Thoracic aorta (tissue), 2 donors: ENCODE data around the gene EYA3. TPM values are rescaled to one million over a fixed set of nuclear protein-coding genes. Genes with fewer than 3 reads are reported as not detected.

Experiments used
- ATAC-seq: fragments of 150-250 bp; one replicate; pipeline ENCODE4 v1.8.0; 2017; ENCODE audit warnings: low read depth; ENCODE audit not compliant: insufficient number of reproducible peaks, low FRiP score
- DNase-seq: peaks from one replicate; pipeline ENCODE4 v3.0.0-alpha.2; 2020; ENCODE audit warnings: low spot score
- H3K27ac ChIP-seq, 2 donors: fragments of 200-600 bp; sonication (generic); 1 replicate in 1 of 2; 2 replicates in 1 of 2; pipeline ENCODE4 v1.5.1; 2016; ENCODE audit warnings: mild to moderate bottlenecking in 2 of 2, moderate library complexity in 2 of 2
- H3K27me3 ChIP-seq: fragments of 200-600 bp; sonication (generic); replicated peaks from 2 replicates; pipeline ENCODE4 v1.6.0; 2016; ENCODE audit warnings: mild to moderate bottlenecking; ENCODE audit not compliant: insufficient read depth
- H3K36me3 ChIP-seq: fragments of 200-600 bp; sonication (generic); one replicate; pipeline ENCODE4 v1.5.1; 2016
- H3K4me1 ChIP-seq, 2 donors: fragments of 200-600 bp; sonication (generic); 1 replicate in 1 of 2; 2 replicates in 1 of 2; pipeline versions ENCODE4 v1.5.1 to v1.6.0; 2016; ENCODE audit warnings: low read depth in 2 of 2, mild to moderate bottlenecking in 1 of 2; ENCODE audit not compliant: control insufficient read depth in 1 of 2
- H3K4me3 ChIP-seq: fragments of 200-600 bp; sonication (generic); 2 replicates; pipeline ENCODE4 v1.5.1; 2016; ENCODE audit warnings: mild to moderate bottlenecking
- H3K9me3 ChIP-seq: fragments of 200-600 bp; sonication (generic); 2 replicates; pipeline ENCODE4 v1.5.1; 2016
- total RNA-seq, 2 donors: library from RNA; depleted of rRNA; stranded (reverse); fragments of >200 nt; gene quantifications; one replicate each; pipeline versions ENCODE4 v1.1.0 to v1.2.3, GENCODE V29; 2016
- TF ChIP-seq, protein P1 (sequence below): fragments of 200-600 bp; sonication (generic); IDR thresholded peaks from one replicate; pipeline ENCODE4 v1.5.1; 2019; ENCODE audit warnings: antibody characterized with exemption

EYA3 gene
- total RNA-seq, 2 donors from 2014 or later = 11.0 to 18.7 TPM

DNA sequence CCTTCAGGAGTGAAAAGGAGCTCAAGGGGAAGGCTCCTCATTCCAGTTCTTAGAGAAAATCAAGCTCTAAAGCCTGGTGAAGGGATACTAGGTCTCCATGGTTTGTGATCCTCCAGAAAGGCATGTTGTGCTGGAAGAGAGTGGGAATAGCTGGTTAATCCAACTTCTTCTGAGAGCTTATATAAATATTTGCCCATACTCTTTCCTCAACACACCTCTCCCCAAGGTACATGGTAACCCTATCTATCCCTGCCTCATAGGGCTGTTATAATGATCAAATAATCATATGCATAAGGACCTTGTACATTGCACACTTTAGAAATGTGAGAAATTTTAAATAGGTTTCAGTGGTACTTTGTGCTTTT is 114.0 kb downstream of the EYA3 start:
- Histone ChIP-seq H3K9me3 (no peaks in the 10 kb centered on the region), H3K36me3 (no peaks in the 10 kb centered on the region), H3K27me3 (no peaks in the 10 kb centered on the region), H3K4me3 (no peak overlapping the region), H3K4me1 (peaks cover 0 to 12% of the 10 kb centered on the region in 2 donors), H3K27ac (no peak overlapping the region)
- DNase-seq (no peak), ATAC-seq (no peak)
- TF ChIP-seq, protein P1, sequence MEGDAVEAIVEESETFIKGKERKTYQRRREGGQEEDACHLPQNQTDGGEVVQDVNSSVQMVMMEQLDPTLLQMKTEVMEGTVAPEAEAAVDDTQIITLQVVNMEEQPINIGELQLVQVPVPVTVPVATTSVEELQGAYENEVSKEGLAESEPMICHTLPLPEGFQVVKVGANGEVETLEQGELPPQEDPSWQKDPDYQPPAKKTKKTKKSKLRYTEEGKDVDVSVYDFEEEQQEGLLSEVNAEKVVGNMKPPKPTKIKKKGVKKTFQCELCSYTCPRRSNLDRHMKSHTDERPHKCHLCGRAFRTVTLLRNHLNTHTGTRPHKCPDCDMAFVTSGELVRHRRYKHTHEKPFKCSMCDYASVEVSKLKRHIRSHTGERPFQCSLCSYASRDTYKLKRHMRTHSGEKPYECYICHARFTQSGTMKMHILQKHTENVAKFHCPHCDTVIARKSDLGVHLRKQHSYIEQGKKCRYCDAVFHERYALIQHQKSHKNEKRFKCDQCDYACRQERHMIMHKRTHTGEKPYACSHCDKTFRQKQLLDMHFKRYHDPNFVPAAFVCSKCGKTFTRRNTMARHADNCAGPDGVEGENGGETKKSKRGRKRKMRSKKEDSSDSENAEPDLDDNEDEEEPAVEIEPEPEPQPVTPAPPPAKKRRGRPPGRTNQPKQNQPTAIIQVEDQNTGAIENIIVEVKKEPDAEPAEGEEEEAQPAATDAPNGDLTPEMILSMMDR = no peak

DNA sequence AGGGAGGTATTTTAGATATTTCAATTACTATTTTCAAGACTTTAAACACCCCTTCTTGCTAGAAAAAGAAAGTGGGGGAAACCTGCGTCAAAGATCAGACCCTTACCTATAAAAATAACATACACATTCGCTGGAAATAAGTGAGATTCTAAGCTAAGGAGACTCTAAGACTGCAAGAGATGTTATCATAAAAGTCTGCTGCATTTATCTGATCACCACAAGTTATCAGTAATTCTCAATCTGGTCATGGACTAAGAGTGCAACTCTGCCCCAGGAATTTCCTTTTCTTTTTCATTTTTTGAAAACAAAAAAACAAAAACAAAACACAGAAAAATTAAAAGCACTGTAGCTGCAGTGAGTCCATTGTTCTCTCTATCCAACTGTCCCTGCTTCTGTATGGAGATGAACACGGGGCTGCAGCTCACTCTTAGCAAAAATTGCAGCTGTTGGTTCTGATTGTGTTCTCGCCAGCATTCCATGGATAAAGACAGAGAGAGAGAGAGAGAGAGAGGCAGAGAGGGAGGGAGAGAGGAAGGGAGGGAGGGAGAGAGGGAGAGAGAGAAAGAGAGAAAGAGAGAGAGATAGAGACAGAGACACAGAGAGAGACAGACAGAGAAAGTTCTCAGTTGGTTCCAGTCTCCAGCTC is 114.5 kb downstream of the EYA3 start:
- Histone ChIP-seq H3K36me3 (no peaks in the 10 kb centered on the region), H3K4me3 (no peak overlapping the region), H3K9me3 (no peaks in the 10 kb centered on the region), H3K27ac (no peak overlapping the region), H3K27me3 (no peaks in the 10 kb centered on the region), H3K4me1 (peaks cover 0 to 12% of the 10 kb centered on the region in 2 donors)
- ATAC-seq = no peak
- TF ChIP-seq, protein P1 = no peak
- no peak for DNase-seq

DNA sequence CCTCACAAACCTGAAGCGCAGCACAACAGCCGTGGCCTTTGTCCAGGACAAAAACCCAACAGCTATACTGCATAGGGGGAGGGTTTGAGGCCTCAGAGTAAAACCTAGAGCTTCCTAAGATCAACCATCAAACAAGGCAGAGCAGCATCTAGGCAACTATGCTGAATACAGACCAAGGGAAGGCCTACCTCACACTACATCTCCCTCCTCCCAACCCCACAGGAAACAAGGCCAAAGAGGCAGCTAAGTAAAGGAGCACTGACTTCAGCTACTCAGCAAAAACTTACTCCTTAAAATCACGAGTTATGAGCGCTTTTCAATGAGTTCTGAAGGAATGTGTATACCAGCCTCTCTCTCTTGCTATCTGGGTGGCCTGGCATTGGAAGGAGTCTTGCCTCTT is 116.3 kb downstream of the EYA3 start:
- Histone ChIP-seq H3K27ac (peak overlapping the region in 1 of 2 donors; percentile 30), H3K36me3 (peaks cover 1% of the 10 kb centered on the region)
- no peak for ATAC-seq

DNA sequence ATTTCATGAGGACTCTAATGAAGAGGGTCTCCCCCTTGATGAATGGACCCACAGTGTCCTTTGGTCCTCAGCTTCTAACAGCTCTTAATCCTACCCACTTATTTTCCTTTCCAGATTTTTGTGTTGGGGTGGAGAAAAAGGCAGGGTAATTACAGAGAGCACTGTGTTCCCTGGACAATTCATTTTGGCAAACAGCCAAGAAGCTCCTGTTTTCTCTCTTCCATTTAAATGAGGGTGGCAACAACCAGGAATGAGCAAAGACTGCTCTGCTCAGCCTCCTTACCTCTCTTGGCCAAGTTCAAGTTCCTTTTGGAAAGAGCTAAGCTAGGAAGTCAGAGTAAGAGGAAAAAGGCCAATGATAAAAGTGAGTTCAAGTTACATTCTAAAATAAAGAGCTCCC is 116.7 kb downstream of the EYA3 start:
- H3K27me3 ChIP-seq = no peaks in the 10 kb centered on the region
- peak overlapping the region in 1 of 2 donors; percentile 30 for H3K27ac ChIP-seq
- peaks cover 6% of the 10 kb centered on the region for H3K36me3 ChIP-seq
- DNase-seq = no peak
- no peaks in the 10 kb centered on the region for H3K9me3 ChIP-seq
- no peak overlapping the region for H3K4me3 ChIP-seq
- ATAC-seq = no peak
- TF ChIP-seq, protein P1 = no peak
- peaks cover 0 to 12% of the 10 kb centered on the region in 2 donors for H3K4me1 ChIP-seq

More for the DNA sequence above, 116.3 kb downstream of the EYA3 start:
- no peak for DNase-seq
- Histone ChIP-seq H3K4me1 (peaks cover 0 to 12% of the 10 kb centered on the region in 2 donors), H3K4me3 (no peak overlapping the region), H3K9me3 (no peaks in the 10 kb centered on the region), H3K27me3 (no peaks in the 10 kb centered on the region)
- TF ChIP-seq, protein P1 = no peak

DNA sequence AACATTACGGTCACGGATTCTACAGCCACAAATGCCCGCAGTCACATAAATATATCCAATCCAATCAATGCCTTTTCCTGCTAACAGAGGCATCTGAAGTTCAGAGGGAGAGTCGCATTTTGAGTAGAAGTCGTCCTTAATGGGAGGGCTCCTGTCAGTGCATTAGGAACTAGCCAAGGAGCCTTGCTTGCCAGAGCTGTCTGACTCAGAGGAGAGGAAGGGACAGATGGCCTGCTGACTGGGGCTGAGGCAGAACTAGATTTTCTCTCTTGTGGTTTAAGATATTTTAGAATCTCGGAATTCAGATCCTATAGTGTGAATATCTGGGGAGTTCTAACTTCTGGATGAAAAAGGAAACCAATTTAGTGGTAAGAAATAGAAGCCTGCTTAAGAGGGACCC is 118.0 kb downstream of the EYA3 start:
- H3K4me3 ChIP-seq = no peak overlapping the region
- no peaks in the 10 kb centered on the region for H3K27me3 ChIP-seq
- peaks cover 17% of the 10 kb centered on the region for H3K36me3 ChIP-seq
- no peak for DNase-seq
- H3K9me3 ChIP-seq = no peaks in the 10 kb centered on the region
- H3K4me1 ChIP-seq = peaks cover 0 to 12% of the 10 kb centered on the region in 2 donors
- no peak for ATAC-seq
- peak overlapping the region; percentile 19 to 47 for H3K27ac ChIP-seq
- TF ChIP-seq, protein P1 = no peak
